ENCODE data around the gene CTBP2.

Gene CTBP2

GRCh38 chr10:125064681-125065492 is 95.5 kb downstream of the CTBP2 start:
- ChIA-PET CTCF (interaction anchor here (1.4 to 1.8 kb wide), 2 partner anchors 9 to 17 kb away, joined by 3 to 8 read pairs; no protein-coding TSS in a partner anchor), POLR2A (no interaction called here)
- TF ChIP-seq ELF4 (IDR thresholded peaks at IDR 0.05): no peak
- no peak for TF ChIP-seq NFRKB (IDR thresholded peaks at IDR 0.05)
- no peak for TF ChIP-seq LEF1 (IDR thresholded peaks at IDR 0.05; ENCODE audit: borderline replicate concordance)
- TF ChIP-seq FOXK2 (IDR thresholded peaks at IDR 0.05): no peak
- no peak for DNase-seq (ENCODE audit: extremely low spot score)

- ChIA-PET CTCF (interaction anchor here (0.6 to 4.6 kb wide), 5 partner anchors 9 to 71 kb away, joined by 3 to 22 read pairs (median 3); no protein-coding TSS in a partner anchor), POLR2A (no interaction called here)
- TF ChIP-seq PKNOX1 (IDR thresholded peaks at IDR 0.05) (peak; percentile 93), ARNT (IDR thresholded peaks at IDR 0.05) (peak; percentile 51; the same call in 1 of the 2 replicates), CTBP1 (IDR thresholded peaks at IDR 0.05; ENCODE audit: borderline replicate concordance) (peak; percentile 80; the same call in 1 of the 2 replicates), FOXK2 (IDR thresholded peaks at IDR 0.05) (no peak)
- peak; percentile 55 for DNase-seq (ENCODE audit: extremely low spot score)
Observed at GRCh38 chr10:125063256-125063925, 97.0 kb downstream of the CTBP2 start.

GRCh38 chr10:125062914-125063230 is 97.5 kb downstream of the CTBP2 start:
- DNase-seq (ENCODE audit: extremely low spot score): no peak
- no peak for TF ChIP-seq ARNT (IDR thresholded peaks at IDR 0.05)
- TF ChIP-seq LEF1 (IDR thresholded peaks at IDR 0.05; ENCODE audit: borderline replicate concordance): no peak
- no peak for TF ChIP-seq FOXM1 (IDR thresholded peaks at IDR 0.05; ENCODE audit: borderline replicate concordance)
- no peak for TF ChIP-seq BHLHE40 (IDR thresholded peaks at IDR 0.05; ENCODE audit: borderline replicate concordance)
- no peak for TF ChIP-seq NFRKB (IDR thresholded peaks at IDR 0.05)
- no peak for TF ChIP-seq CTBP1 (IDR thresholded peaks at IDR 0.05; ENCODE audit: borderline replicate concordance)
- no peak for TF ChIP-seq ZNF384 (IDR thresholded peaks at IDR 0.05)
- TF ChIP-seq TARDBP (IDR thresholded peaks at IDR 0.05): no peak
- no peak for TF ChIP-seq FOXK2 (IDR thresholded peaks at IDR 0.05)
- no peak for TF ChIP-seq L3MBTL2 (conservative IDR thresholded peaks at IDR 0.05)
- TF ChIP-seq SP1 (IDR thresholded peaks at IDR 0.05): no peak
- no peak for TF ChIP-seq HDGF (IDR thresholded peaks at IDR 0.05; ENCODE audit: borderline replicate concordance)
- TF ChIP-seq PKNOX1 (IDR thresholded peaks at IDR 0.05): no peak
- ChIA-PET POLR2A (no interaction called here), CTCF (interaction anchor here (1.9 to 4.6 kb wide), 2 partner anchors 15 to 70 kb away, joined by 5 to 22 read pairs; no protein-coding TSS in a partner anchor)

GRCh38 chr10:125062227-125062913 is 98.0 kb downstream of the CTBP2 start:
- ChIA-PET CTCF (interaction anchor here (1.9 to 4.6 kb wide), 3 partner anchors 11 to 70 kb away, joined by 5 to 22 read pairs (median 15); no protein-coding TSS in a partner anchor), POLR2A (no interaction called here)
- DNase-seq (ENCODE audit: extremely low spot score): no peak
- no peak for TF ChIP-seq FOXM1 (IDR thresholded peaks at IDR 0.05; ENCODE audit: borderline replicate concordance)
- TF ChIP-seq L3MBTL2 (conservative IDR thresholded peaks at IDR 0.05): no peak
- no peak for TF ChIP-seq HDGF (IDR thresholded peaks at IDR 0.05; ENCODE audit: borderline replicate concordance)
- no peak for TF ChIP-seq LEF1 (IDR thresholded peaks at IDR 0.05; ENCODE audit: borderline replicate concordance)
- no peak for TF ChIP-seq BHLHE40 (IDR thresholded peaks at IDR 0.05; ENCODE audit: borderline replicate concordance)

GRCh38 chr10:125061557-125062226 is 98.7 kb downstream of the CTBP2 start:
- ChIA-PET CTCF (interaction anchor here (0.6 to 4.6 kb wide), 12 partner anchors 8 to 76 kb away, joined by 3 to 22 read pairs (median 3); no protein-coding TSS in a partner anchor), POLR2A (interaction anchor here (1.0 kb wide), 1 partner anchor 69 kb away, joined by 4 read pairs; no protein-coding TSS in a partner anchor)
- TF ChIP-seq FOXK2 (IDR thresholded peaks at IDR 0.05): no peak
- DNase-seq (ENCODE audit: extremely low spot score): no peak

- TF ChIP-seq FOXM1 (IDR thresholded peaks at IDR 0.05; ENCODE audit: borderline replicate concordance) (no peak), SUZ12 (IDR thresholded peaks at IDR 0.05) (no peak), BHLHE40 (IDR thresholded peaks at IDR 0.05; ENCODE audit: borderline replicate concordance) (no peak), ZNF384 (IDR thresholded peaks at IDR 0.05) (no peak), FOXA1 (IDR thresholded peaks at IDR 0.05) (no peak), TARDBP (IDR thresholded peaks at IDR 0.05) (no peak), L3MBTL2 (conservative IDR thresholded peaks at IDR 0.05) (no peak), ELF4 (IDR thresholded peaks at IDR 0.05) (no peak), PKNOX1 (IDR thresholded peaks at IDR 0.05) (no peak), FOXK2 (IDR thresholded peaks at IDR 0.05) (no peak), HDGF (IDR thresholded peaks at IDR 0.05; ENCODE audit: borderline replicate concordance) (no peak), ARNT (IDR thresholded peaks at IDR 0.05) (no peak), SP1 (IDR thresholded peaks at IDR 0.05) (no peak)
- peak; percentile 73 for DNase-seq (ENCODE audit: extremely low spot score)
- POLR2A ChIA-PET: interaction anchor here (1.0 kb wide), 1 partner anchor 69 kb away, joined by 4 read pairs; no protein-coding TSS in a partner anchor
- CTCF ChIA-PET: interaction anchor here (0.6 to 4.6 kb wide), 12 partner anchors 8 to 77 kb away, joined by 3 to 22 read pairs (median 3); no protein-coding TSS in a partner anchor
Observed at GRCh38 chr10:125060826-125061556, 99.4 kb downstream of the CTBP2 start.
